RPMI8226 (cell line): ENCODE results near the gene PYGB.

ENCODE experiments used
- DNase-seq: peaks from one replicate; pipeline ENCODE4 v3.0.0-alpha.2; 2015

PYGB gene

DNA sequence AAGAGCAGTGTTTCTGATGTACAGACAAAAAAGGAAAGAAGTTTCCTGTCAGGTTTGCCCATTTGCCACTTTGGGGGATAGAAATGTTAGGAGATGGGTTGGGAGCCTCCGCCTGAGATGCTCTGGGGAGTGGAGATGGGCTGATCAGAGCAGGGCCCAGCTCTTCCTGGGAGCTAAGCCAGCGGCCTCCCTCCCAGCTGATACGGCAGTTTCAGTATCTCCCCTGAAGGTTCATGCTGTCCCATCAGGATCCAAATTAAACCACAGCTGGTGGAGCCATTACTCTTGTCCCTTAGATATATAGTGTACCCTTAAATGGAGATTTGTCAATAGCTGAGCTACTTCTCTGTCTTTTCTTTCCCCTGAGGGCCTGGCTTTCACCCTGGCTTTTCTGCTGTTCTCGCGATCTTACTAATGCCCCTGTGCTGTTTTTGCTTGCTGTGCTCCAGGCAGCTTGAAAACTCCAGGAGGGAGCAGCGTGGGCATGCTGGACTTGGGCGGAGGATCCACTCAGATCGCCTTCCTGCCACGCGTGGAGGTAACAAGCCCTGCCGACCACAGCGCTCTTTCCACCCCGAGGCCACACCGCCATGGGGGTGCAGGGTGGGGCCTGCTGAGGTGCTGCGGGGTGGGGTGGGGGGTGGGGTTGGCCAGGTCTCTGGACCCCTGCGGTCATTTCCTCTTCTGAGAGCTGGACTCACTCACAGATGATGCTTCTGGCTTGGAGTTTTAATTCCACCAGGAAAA lies 31.5 kb upstream of the PYGB start:
- DNase-seq = peak; percentile 44

DNA sequence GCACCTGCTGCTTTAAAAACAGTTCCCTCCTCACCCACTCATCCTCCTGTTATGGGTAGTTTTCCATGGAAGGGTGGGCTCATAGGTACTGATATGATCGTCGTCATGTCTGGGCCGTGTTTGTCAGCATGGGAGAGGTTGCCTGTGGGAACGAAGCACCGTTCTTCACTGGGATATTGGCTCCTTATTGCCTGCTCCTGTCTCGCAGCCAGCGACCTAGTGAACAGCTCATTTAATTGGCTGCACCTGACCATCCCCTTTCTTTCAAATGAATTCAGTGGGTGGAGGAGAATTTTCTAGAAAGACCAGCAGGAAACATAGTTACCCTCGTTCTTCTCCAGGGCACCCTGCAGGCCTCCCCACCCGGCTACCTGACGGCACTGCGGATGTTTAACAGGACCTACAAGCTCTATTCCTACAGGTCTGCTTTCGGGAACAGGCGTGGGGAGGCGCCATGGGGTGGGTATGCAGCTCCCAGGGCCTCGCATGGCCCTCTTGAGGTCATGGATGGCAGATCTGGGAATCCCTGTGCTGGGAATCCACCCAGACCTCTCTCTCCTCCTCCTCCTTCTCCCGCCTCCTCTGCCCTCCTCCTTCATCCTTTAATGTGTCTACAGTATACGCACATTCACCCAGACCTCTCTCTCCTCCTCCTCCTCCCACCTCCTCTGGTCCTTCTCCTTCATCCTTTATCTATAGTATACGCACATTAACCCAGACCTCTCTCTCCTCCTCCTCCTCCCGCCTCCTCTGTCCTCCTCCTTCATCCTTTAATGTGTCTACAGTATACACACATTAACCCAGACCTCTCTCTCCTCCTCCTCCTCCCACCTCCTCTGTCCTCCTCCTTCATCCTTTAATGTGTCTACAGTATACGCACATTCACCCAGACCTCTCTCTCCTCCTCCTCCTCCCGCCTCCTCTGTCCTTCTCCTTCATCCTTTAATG lies 30.4 kb upstream of the PYGB start:
- no peak for DNase-seq

DNA sequence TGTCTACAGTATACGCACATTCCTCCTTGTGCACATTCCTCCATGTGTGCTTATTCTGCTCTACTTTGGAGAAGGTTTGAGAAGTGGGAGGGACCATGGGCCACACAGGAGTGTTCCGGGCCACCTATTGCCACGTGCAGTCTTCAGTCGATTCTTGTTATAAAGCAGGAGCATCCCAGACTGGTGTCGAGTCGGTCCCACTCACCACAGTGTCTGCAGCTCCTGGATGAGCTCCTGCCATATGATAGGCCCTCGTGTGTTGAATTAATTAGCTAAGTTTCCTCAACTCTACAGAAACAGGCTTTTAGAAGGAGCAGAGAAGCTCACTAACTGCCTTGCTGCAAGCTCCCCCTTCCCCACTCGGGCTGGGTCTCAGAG lies 29.8 kb upstream of the PYGB start:
- no peak for DNase-seq

DNA sequence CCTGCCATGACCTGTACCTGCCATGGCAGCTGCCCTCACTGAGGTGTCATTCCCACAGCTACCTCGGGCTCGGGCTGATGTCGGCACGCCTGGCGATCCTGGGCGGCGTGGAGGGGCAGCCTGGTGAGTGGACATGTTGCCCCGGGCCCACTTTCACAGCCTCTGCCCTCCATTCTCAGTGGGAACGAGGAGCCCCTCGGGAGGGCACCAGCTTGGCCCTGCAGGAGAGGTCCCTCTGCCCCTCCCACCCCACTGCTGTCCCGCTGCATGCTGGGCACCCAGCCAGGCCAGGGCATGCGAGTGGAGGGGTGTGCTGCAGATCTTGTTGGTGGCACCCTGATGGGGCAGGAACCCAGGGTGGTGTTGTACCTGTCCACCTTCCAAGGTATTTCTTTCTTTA lies 29.4 kb upstream of the PYGB start:
- no peak for DNase-seq

DNA sequence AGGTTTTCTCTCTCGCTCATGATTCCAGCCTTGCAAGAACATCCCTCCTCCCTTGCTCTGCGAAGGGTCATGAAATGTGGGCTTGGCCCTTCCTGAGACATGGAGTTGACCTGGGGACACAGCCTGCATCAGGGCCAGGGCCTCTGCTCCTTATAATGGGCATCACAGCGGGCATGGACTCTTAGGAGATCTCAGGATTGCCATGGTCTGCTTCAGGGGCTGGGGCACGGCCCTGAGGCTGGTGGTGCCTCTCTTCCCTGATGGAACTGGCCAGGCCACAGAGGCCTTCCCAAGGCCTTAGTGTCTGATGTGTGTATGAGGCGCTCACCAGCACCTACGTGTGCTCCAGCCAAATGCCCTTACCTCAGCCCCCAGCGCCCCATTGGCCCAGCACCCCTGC lies 28.5 kb upstream of the PYGB start:
- DNase-seq = no peak

DNA sequence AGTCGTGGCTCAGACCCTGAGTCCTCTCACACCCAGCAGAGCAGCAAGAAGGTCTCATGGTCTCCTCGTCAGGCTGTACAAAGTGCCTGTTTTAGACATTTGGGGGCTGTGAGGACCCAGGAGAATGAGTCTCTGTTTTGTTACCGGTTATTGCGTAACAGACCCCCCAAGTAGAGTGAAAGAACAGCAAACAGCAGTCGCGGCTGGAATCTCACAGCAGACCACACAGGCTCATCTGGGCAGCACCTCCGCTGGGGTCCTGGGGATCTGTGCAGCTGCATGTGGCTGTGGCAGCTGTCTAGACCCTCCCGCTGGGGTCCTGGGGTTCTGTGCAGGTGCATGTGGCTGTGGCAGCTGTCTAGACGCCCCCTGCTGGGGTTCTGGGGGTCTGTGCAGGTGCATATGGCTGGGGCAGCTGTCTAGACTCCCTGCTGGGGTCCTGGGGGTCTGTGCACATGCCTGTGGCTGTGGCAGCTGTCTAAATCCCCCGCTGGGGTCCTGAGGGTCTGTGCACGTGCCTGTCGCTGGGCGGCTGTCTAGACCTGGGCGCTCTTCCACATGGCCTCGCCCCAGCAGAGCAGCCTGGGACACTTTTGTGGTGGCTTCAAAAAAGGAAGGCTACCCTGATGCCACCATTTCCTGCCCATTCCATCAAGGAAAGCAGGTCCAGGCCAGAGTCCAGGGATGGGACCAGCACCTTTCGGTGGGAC lies 27.7 kb upstream of the PYGB start:
- no peak for DNase-seq

DNA sequence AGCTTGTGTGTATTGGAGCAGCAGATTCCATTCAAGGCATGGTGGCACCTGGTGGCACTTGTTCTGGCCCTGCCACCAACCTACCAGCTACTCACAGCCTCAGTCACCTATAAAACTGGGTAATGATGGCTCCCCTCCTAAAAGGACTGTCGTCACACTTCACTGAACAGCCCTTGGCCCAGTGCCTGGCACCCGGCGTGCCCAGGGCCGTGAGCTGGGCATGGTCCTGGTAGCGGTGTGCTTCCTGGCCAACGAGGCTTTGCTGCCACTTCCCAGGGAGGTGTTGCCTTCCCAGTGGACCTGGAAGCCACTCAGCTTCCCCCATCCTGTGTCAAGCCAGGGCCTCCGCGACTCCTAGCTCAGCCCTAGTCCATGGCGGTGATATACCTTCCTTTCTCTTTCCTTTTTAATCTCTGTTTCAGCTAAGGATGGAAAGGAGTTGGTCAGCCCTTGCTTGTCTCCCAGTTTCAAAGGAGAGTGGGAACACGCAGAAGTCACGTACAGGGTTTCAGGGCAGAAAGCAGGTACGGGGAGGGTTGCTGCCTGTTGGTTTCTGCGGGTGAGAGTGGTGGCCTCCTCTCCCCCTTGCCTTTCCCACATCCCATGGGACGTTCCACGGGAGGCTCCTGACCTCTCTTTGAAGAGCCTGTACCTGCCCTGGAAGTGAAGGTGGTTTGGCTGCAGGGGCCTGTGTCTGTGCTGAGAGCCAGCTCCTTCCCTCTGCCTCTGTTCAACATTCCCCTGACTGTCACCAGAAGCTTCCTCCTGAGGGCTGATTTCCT lies 26.9 kb upstream of the PYGB start:
- no peak for DNase-seq

DNA sequence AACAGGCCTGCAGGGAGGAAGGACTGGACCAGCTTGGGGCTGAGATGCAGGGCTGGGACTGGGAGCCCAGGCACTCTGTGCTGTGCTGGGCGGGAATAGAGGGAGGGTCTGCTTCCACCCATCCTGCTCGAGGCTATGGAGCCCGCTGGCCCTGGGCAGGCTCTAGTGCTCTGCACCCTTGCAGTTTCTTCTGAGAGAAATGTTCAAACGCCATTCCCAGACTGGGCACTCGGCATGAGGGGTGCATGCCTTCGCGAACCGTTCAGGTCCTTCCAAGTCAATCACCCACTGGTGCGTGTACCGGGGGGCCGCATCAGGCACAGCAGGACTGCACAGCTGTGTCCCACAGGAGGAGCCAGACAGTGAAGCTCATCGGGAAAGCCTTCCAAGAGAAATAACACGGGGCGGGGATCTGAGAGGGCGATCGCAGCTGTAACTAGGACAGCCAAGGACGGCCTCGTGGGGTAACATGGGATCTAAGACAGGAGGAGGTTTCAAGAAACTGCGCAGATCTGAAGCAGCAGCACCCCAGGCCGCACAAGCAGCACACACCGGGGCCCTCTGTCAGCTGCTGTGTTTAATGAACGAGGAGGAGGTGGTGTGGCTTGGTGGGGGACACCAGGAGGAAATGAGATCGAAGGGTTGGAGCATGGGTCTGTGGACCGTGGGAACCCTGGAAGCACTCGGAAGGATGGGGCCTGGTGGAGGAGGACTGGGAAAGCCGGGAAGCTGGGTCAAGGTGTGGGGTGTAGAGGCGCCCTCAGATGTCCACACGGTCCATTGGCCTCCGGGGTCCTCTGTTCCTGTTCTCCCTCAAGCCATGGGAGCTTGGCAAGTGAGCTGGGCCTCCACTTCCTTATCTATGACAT lies 26.1 kb upstream of the PYGB start:
- DNase-seq = no peak

DNA sequence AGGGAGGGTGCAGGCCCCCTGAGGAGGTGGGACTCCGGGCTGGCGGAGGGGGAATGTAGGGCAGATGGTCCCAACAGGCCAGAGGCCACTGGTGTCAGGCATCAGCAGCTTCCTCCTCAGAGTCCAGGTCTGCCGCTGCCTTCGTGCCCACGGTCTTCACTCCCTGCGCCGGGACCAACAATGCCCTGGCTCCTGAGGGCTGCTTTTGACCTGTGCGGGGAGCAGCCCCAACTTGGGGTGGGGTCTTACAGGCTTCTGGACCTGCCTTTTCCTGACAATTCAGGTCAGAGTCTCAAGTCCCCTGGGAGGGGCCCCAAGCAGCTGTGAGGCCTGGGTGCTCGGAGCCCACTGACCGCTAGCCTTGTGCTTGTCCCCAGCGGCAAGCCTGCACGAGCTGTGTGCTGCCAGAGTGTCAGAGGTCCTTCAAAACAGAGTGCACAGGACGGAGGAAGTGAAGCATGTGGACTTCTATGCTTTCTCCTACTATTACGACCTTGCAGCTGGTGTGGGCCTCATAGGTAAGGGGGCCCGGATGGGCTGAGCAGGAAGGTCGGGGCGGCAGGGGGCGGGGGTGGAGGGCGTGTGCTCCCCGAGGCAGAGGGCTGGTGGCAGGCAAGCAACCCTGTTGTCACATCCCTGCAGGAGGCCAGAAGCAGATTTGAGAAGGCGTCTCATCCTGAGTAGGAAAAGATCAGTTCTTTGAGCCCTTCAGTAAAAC lies 25.3 kb upstream of the PYGB start:
- DNase-seq = no peak

DNA sequence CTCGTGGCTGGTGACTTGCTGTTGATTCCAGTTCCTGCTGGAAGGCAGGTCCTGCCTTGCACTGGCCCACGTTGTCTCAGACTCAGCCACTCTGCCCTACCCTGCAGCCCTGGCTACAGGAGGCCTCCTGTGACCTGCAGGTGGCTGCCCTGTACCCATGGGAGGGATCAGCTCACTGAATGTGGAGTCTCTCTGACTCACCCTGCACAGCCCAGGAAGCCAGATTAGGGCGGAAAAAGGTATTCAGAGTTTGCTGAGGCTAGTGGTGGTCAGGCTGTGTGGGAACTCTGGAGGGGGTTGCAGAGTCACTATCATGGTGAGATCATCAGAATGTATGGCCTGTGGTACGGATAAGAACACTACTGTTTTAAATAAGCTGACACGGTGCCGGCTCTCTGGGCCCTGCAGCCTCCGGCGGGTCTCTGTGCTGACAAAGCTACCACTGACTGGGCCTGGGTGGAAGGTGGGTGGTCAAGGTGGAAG lies 24.7 kb upstream of the PYGB start:
- DNase-seq = no peak

DNA sequence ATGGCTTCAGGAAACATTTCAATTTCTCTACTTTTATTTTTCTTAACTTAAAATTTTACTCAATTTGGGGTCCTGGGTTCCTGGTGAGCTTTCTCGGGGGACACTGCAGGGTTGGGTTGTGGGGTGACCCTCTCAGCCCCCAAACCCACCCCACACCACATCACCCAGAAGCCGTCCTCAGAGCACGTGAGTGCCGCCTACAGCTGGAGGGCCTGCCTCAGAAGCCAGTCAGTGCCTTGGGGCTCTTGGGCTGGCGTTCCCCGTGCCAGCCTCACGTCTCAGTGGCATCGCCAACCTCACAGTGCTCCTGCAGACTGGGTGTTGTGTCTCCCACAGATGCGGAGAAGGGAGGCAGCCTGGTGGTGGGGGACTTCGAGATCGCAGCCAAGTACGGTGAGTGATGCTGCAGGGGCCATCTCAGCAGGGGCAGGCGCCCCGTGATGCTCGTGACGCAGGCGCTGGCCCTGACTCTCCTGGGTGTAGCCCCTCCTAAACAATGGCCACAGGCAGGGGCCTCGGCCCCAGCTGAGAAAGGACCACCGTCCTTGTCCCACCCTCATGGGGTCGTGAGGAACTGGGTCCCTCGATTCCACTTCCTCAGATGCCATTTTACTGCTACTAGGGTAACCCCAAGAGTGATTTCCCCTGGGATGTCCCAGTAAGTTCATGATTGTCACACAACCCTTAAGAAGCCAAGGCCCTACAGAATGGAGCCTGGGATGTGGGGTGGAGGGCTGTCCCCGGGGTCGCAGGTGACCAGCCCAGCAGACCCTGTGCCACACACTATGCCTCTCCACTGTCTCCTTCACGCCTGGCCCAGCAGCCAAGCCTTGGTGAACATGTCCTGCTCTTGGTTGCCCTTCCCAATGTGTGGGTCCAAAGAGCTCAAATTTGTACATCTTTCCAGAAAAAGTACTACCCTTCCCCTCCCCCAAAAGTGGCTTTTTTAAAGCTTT lies 23.8 kb upstream of the PYGB start:
- no peak for DNase-seq

DNA sequence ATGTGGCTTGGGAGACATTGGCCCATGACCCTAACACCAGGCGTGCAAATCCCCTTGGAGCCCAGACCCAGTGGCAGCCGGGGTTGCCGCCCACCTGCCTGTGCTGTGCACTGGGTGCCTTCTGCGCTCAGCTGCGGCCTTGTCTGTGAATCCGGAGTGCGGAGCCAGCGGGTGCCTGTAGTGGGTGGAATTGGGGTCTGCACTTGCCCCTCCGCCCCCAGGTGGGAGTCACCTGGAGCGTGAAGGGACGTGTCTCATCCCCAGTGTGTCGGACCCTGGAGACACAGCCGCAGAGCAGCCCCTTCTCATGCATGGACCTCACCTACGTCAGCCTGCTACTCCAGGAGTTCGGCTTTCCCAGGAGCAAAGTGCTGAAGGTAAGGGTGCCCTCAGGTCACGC lies 22.9 kb upstream of the PYGB start:
- no peak for DNase-seq

DNA sequence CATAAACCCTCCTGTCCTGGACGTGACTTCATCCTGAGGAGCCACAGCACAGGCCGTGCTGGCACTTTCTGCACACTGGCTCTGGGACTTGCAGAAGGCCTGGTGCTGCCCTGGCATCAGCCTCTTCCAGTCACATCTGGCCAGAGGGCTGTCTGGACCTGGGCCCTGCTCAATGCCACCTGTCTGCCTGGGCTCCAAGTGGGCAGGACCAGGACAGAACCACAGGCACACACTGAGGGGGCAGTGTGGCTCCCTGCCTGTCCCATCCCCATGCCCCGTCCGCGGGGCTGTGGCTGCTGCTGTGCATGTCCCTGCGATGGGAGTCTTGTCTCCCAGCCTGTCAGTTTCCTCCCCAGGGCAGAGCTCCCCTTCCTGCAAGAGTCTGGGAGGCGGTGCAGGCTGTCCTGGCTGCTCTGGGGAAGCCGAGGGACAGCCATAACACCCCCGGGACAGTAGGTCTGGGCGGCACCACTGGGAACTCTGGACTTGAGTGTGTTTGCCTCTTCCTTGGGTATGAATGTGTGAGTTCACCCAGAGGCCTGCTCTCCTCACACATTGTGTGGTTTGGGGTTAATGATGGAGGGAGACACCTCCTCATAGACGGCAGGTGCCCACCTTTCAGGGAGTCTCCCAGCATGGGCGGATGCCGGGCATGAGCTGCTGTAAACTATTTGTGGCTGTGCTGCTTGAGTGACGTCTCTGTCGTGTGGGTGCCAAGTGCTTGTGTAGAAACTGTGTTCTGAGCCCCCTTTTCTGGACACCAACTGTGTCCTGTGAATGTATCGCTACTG lies 22.0 kb upstream of the PYGB start:
- DNase-seq = no peak

DNA sequence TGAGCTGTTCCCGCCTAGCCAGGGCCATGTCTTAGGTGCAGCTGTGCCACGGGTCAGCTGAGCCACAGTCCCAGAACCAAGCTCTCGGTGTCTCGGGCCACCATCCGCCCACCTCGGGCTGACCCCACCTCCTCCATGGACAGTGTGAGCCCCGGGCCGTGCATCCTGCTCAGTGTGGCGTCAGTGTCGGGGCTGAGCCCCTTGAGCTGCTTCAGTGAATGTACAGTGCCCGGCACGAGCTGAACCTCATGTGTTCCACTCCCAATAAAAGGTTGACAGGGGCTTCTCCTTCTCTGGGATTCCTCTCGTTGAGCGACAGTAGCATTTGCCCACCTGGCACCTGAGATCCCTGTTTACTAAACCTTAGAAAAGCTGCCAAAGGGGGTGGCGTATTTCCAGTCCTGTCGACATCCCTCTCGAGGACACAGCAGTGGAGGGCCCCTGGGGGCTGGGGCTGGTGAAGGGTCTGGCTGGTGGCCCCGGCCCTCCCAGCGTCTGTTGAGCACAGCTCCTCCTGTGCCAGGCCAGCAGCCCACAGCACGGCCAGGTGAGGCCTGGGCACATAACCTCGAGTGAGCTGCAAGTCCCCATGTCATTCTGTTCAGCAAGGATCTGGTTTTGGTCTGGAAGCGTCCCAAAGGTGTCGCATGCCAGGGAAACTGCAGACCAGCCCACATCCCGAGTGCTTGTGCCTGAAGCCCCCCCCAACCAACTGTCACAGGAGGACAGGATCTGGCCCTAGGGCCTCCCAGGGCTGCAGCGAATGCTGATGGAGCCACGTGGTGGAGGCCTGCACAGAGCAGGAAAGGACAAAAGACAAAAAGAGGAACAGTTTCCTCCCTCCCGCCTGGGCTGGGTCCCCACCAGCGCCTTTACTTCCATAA lies 21.2 kb upstream of the PYGB start:
- DNase-seq = no peak

DNA sequence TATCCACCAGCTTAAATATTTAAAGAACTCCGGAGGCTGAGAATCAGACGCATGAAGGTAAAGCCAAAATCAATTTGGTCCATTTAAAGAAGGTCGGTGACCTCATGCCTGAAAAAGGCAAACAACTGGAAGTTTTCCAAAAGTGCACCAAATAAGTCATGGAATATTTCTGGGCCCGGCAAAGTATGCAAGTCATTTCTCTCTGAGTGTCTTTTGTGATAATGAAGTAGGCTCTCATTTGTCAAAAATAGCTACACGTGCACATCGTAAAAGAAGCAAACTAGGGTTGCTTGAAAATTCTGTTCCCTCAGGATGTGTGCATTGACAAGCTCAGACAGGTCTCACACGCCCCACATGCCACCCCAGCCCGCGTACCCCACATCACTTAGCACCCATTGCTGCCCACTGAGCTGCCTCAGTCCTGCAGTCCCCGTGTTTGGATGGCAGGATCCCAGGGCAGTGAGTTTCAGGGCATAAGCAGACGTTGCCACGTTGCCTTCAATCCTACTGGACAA lies 20.5 kb upstream of the PYGB start:
- no peak for DNase-seq

DNA sequence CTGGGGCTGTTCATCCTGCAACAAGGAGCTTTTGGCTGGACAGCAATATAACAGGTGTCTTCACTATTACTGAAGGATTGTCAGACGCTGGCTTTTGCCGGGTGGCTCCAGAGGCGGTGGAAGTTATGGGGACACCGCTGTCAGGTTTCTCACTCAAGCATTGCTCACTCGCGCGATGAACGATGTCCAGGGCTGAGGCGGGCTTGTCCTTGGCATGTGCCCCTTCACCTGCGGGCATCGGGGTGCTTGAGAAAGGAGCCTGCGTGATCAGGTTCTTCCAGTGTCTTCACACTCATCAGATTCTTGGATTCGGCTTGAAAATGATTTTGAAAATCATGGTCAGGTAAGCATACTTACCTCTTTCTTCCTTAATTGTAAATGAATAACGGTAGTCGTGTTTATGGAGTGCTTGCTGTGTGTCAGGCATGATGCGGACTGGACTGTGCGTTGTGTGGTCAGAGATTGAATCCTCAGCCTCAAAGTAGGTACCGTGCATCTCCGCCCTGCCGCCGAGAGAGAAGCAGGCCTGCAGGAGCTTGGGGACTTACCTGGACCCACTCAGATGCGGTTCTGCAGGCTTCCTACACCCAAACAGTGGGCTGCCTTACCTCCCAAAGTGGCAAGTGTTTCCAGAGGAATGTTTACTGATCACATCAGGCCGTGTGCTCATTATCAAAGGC lies 18.3 kb upstream of the PYGB start:
- no peak for DNase-seq
